ENCODE measurements around the gene NUDT2. TPM values are rescaled to one million over a fixed set of nuclear protein-coding genes. Genes with fewer than 3 reads are reported as not detected.

NUDT2 gene
- total RNA-seq, 2 experiments from 2014 or later = 35.3 to 38.4 TPM

- no peak for DNase-seq
- ATAC-seq = no peak
- ChIA-PET POLR2A (no interaction called here), CTCF (interaction anchor here (1.3 to 1.4 kb wide), 2 partner anchors 66 to 85 kb away, joined by 3 read pairs; no protein-coding TSS in a partner anchor)
- H3K36me3 Mint-ChIP-seq (ENCODE audit: low read depth) = no peaks in the 10 kb centered on the region
- H3K27ac Mint-ChIP-seq = no peak overlapping the region
- intact Hi-C loops (cut with micrococcal nuclease) = no loop called here
- no peak overlapping the region for H3K4me3 Mint-ChIP-seq
- no peaks in the 10 kb centered on the region for H3K4me1 Mint-ChIP-seq (ENCODE audit: low read depth)
- H3K27me3 Mint-ChIP-seq = no peaks in the 10 kb centered on the region
- no peak for TF ChIP-seq CTCF (IDR thresholded peaks at IDR 0.05)
- no peaks in the 10 kb centered on the region for H3K9me3 Mint-ChIP-seq
Observed at GRCh38 chr9:34318163-34318790, 11.1 kb upstream of the NUDT2 start.

- no peak overlapping the region for H3K4me3 Mint-ChIP-seq
- ChIA-PET CTCF (no interaction called here), POLR2A (no interaction called here)
- no peaks in the 10 kb centered on the region for H3K36me3 Mint-ChIP-seq (ENCODE audit: low read depth)
- no peak for TF ChIP-seq CTCF (IDR thresholded peaks at IDR 0.05)
- H3K27me3 Mint-ChIP-seq = no peaks in the 10 kb centered on the region
- DNase-seq = no peak
- peaks cover under 1% of the 10 kb centered on the region for H3K4me1 Mint-ChIP-seq (ENCODE audit: low read depth)
- H3K9me3 Mint-ChIP-seq = no peaks in the 10 kb centered on the region
- ATAC-seq = no peak
- intact Hi-C loops (cut with micrococcal nuclease) = no loop called here
- H3K27ac Mint-ChIP-seq = no peak overlapping the region
Observed at GRCh38 chr9:34321451-34321850, 7.9 kb upstream of the NUDT2 start.

GRCh38 chr9:34322899-34323591, 6.3 kb upstream of the NUDT2 start:
- H3K36me3 Mint-ChIP-seq (ENCODE audit: low read depth) = no peaks in the 10 kb centered on the region
- H3K27me3 Mint-ChIP-seq = no peaks in the 10 kb centered on the region
- peaks cover 5% of the 10 kb centered on the region for H3K4me1 Mint-ChIP-seq (ENCODE audit: low read depth)
- no peak for TF ChIP-seq CTCF (IDR thresholded peaks at IDR 0.05)
- ChIA-PET POLR2A (no interaction called here), CTCF (no interaction called here)
- no peak overlapping the region for H3K27ac Mint-ChIP-seq
- no peak for DNase-seq
- intact Hi-C loops (cut with micrococcal nuclease) = no loop called here
- ATAC-seq = no peak
- H3K4me3 Mint-ChIP-seq = no peak overlapping the region
- no peaks in the 10 kb centered on the region for H3K9me3 Mint-ChIP-seq

GRCh38 chr9:34326690-34327089, 2.7 kb upstream of the NUDT2 start:
- no peak for ATAC-seq
- POLR2A ChIA-PET = no interaction called here
- no peak overlapping the region for H3K27ac Mint-ChIP-seq
- no peaks in the 10 kb centered on the region for H3K27me3 Mint-ChIP-seq
- H3K9me3 Mint-ChIP-seq = no peaks in the 10 kb centered on the region
- DNase-seq = no peak
- no peak for TF ChIP-seq CTCF (IDR thresholded peaks at IDR 0.05)
- peaks cover 12% of the 10 kb centered on the region for H3K4me1 Mint-ChIP-seq (ENCODE audit: low read depth)
- H3K4me3 Mint-ChIP-seq = no peak overlapping the region
- intact Hi-C loops (cut with micrococcal nuclease) = no loop called here
- no peaks in the 10 kb centered on the region for H3K36me3 Mint-ChIP-seq (ENCODE audit: low read depth)
- CTCF ChIA-PET = interaction anchor here (1.0 kb wide), 1 partner anchor 548 kb away, joined by 3 read pairs; no protein-coding TSS in a partner anchor

GRCh38 chr9:34328500-34328986, 826 bp upstream of the NUDT2 start:
- Mint-ChIP-seq H3K4me1 (ENCODE audit: low read depth) (peaks cover 21% of the 10 kb centered on the region), H3K27me3 (no peaks in the 10 kb centered on the region), H3K9me3 (no peaks in the 10 kb centered on the region), H3K4me3 (peak overlapping the region; percentile 95), H3K36me3 (ENCODE audit: low read depth) (no peaks in the 10 kb centered on the region), H3K27ac (peak overlapping the region; percentile 98)
- ChIA-PET POLR2A (interaction anchor here (1.4 kb wide), 2 partner anchors 48 to 51 kb away, joined by 4 to 9 read pairs; partner anchors contain the start of gene MYORG), CTCF (interaction anchor here (0.8 to 1.5 kb wide), 4 partner anchors 50 to 275 kb away, joined by 3 to 6 read pairs (median 4); no protein-coding TSS in a partner anchor)
- DNase-seq (no peak), ATAC-seq (no peak)
- intact Hi-C loops (cut with micrococcal nuclease) = loop anchor here (1.0 kb wide), 1 partner anchor 51 kb away; no protein-coding TSS in a partner anchor
- TF ChIP-seq CTCF (IDR thresholded peaks at IDR 0.05) = no peak

Measured in activated CD8-positive, alpha-beta T cell treated with anti-CD3 and anti-CD28 coated beads for 36 hours (primary cell).